Vagina (tissue), 2 donors: ENCODE measurements around the gene CBFA2T3. TPM values are rescaled to one million over a fixed set of nuclear protein-coding genes. Genes with fewer than 3 reads are reported as not detected.

Experiments
- DNase-seq, 2 donors: peaks; one replicate each; pipeline ENCODE4 v3.0.0-alpha.2; 2017; ENCODE audit errors: extremely low spot score in 2 of 2
- H3K27ac ChIP-seq: fragments of 200-600 bp; sonication (generic); one replicate; pipeline ENCODE4 v1.5.1; 2019
- H3K27me3 ChIP-seq: fragments of 200-600 bp; sonication (generic); one replicate; pipeline ENCODE4 v1.5.1; 2019
- H3K36me3 ChIP-seq, 2 donors: fragments of 200-600 bp; sonication (generic); one replicate each; pipeline ENCODE4 v1.5.1; 2017 to 2019
- H3K4me1 ChIP-seq: fragments of 200-600 bp; sonication (generic); one replicate; pipeline ENCODE4 v1.5.1; 2019
- H3K4me3 ChIP-seq, 2 donors: fragments of 200-600 bp; sonication (generic); 1 replicate in 1 of 2; 2 replicates in 1 of 2; pipeline ENCODE4 v1.5.1; 2016 to 2019
- H3K9me3 ChIP-seq: fragments of 200-600 bp; sonication (generic); one replicate; pipeline ENCODE4 v1.5.1; 2019
- POLR2A ChIP-seq, 2 donors: fragments of 450-650 bp; IDR thresholded peaks; one replicate each; pipeline ENCODE4 v1.6.1; 2017; ENCODE audit warnings: antibody characterized with exemption in 2 of 2, mild to moderate bottlenecking in 2 of 2, moderate library complexity in 2 of 2
- POLR2AphosphoS5 ChIP-seq, 2 donors: sonication (generic); formaldehyde crosslinking; IDR thresholded peaks; one replicate each; pipeline ENCODE4 v1.9.0; 2017; ENCODE audit warnings: antibody characterized with exemption in 2 of 2, mild to moderate bottlenecking in 2 of 2, low read depth in 1 of 2; ENCODE audit not compliant: insufficient read depth in 1 of 2
- intact Hi-C: fragments of 100-400 bp; cut with DNase I; formaldehyde crosslinking; loops from one replicate; pipeline ENCODE4 v1.15.1; 2023
- total RNA-seq: library from RNA; depleted of rRNA; stranded (reverse); fragments of >200 nt; gene quantifications from one replicate; pipeline ENCODE4 v1.2.3, GENCODE V29; 2016
- TF ChIP-seq, protein P1 (sequence below), 3 experiments: fragments of 450-650 bp in 2 of 3; fragments of 200-600 bp in 1 of 3; sonication (generic) in 1 of 3; IDR thresholded peaks; one replicate each; pipeline ENCODE4 v1.5.1; 2017 to 2019; ENCODE audit warnings: antibody characterized with exemption in 3 of 3, mild to moderate bottlenecking in 2 of 3, moderate library complexity in 2 of 3

The CBFA2T3 gene
- total RNA-seq, 1 donor from 2014 or later = 2.7 TPM

DNA sequence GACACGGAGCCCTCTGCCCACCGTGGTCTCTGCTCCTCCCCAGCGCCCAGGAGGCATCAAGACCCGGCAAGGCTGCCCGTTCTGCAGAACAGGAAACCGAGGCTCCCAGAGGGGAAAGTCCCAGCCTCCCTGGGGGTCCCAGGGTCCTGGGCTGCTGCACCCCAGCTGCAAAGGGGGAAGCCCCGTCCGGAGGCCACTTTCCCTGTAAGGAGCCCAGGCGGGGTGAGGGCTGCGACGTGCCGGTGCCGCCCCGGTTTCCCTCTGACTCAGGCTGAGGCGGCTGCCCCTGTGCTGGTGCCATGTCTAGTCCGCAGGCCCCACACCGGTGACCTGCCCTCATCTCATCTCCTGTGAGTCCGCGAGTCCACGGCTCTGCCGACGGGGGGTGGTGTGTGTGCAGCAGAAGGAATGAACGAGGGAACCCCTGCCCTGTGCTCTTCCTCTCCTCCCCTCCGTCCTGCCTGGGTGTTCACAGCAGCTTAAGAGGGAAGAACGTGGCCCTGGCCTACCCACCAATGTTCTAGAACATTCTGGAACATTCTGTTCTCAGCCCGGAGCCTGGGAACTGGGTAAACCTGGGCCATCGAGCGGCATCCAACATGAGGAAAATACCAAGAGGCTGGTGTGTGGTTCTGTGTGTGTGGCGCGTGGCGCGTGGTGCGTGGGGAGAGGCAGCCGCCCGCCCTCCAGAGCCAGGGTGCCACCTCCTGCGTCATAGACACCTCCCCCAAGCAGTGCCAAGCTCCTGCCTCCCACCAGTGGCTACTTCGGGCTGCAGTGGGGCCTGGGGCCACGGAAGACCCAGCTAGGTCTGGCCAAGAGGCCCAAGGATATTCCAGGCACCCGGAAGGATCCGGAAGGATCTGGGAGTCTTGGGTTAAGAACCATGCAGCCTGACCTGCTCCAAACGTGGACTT is 7.0 kb upstream of the CBFA2T3 start:
- TF ChIP-seq, protein P1, sequence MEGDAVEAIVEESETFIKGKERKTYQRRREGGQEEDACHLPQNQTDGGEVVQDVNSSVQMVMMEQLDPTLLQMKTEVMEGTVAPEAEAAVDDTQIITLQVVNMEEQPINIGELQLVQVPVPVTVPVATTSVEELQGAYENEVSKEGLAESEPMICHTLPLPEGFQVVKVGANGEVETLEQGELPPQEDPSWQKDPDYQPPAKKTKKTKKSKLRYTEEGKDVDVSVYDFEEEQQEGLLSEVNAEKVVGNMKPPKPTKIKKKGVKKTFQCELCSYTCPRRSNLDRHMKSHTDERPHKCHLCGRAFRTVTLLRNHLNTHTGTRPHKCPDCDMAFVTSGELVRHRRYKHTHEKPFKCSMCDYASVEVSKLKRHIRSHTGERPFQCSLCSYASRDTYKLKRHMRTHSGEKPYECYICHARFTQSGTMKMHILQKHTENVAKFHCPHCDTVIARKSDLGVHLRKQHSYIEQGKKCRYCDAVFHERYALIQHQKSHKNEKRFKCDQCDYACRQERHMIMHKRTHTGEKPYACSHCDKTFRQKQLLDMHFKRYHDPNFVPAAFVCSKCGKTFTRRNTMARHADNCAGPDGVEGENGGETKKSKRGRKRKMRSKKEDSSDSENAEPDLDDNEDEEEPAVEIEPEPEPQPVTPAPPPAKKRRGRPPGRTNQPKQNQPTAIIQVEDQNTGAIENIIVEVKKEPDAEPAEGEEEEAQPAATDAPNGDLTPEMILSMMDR (IDR thresholded peaks at IDR 0.05) = no peak
- TF ChIP-seq POLR2A (IDR thresholded peaks at IDR 0.05) (no peak), POLR2AphosphoS5 (IDR thresholded peaks at IDR 0.05; ENCODE audit: insufficient read depth in 1 of 2, low read depth in 1 of 2) (no peak)
- no peak overlapping the region for H3K4me3 ChIP-seq
- no peak overlapping the region for H3K27ac ChIP-seq
- intact Hi-C loops = no loop called here
- H3K36me3 ChIP-seq = no peaks in the 10 kb centered on the region
- H3K9me3 ChIP-seq = no peaks in the 10 kb centered on the region
- DNase-seq = no peak
- no peaks in the 10 kb centered on the region for H3K27me3 ChIP-seq
- no peaks in the 10 kb centered on the region for H3K4me1 ChIP-seq

DNA sequence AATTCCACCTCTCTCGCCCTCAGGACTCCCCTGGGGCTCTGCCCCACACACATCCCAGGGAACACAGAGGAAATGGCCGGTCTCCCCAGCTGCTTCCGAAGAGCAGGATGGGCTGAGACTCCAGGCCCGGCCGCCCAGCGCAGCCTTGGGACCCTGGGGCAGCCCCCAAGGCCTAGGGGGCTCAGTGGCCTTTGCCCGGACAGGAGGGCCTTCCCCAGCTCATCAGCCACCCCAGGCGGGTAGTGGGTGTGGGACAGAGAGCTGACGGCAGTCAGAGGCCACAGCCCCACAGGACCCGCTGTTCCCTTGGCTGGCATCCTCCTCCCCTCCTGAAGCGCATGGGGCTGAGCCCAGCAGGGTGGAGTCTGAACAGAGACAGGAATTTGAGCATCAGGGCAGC is 6.2 kb upstream of the CBFA2T3 start:
- H3K4me3 ChIP-seq = no peak overlapping the region
- TF ChIP-seq, protein P1 (IDR thresholded peaks at IDR 0.05) = no peak
- TF ChIP-seq POLR2AphosphoS5 (IDR thresholded peaks at IDR 0.05; ENCODE audit: insufficient read depth in 1 of 2, low read depth in 1 of 2) = no peak
- TF ChIP-seq POLR2A (IDR thresholded peaks at IDR 0.05) = no peak
- H3K36me3 ChIP-seq = no peaks in the 10 kb centered on the region
- H3K4me1 ChIP-seq = no peaks in the 10 kb centered on the region
- DNase-seq = no peak
- H3K27ac ChIP-seq = no peak overlapping the region
- no peaks in the 10 kb centered on the region for H3K27me3 ChIP-seq
- intact Hi-C loops = no loop called here
- no peaks in the 10 kb centered on the region for H3K9me3 ChIP-seq

DNA sequence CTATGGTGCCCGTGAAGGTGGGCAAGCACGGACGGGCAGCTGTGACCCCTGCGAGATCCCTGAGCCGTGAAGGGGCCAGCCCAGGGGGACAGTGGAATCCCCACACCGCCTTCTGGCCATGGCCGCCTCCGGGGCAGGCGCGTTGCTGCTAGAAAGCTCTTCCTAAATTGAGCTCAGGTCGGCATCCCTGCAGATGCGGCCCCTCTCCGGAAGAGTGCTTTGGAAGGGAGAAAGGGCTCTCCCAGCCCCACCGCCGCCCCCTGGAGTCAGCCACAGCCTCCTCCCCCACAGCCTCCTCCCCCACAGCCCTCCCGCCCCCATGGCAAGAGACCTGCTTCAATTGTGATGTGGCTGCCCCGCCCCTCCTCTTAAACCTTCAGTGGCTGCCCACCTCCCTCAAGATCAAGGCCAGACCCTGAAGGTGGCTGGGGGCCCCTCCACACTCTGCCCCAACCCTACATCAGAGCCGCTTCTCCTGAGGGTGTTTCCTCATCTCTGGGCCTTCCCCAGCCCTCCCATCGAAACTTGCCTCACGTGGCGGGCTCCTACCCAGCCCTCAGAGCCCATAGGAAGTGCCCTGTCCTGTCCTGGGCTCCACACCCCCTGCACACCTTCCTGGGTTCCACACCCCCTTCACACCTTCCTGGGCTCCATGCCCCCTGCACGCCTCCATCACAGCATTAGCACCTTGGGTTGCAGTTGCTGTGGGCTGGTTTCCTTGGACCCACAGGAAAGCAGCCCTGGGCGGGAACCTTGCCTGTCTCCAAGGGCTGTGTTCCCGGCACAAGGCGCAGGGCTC is 5.5 kb upstream of the CBFA2T3 start:
- Histone ChIP-seq H3K27ac (no peak overlapping the region), H3K9me3 (no peaks in the 10 kb centered on the region), H3K4me1 (no peaks in the 10 kb centered on the region), H3K27me3 (no peaks in the 10 kb centered on the region), H3K4me3 (no peak overlapping the region), H3K36me3 (no peaks in the 10 kb centered on the region)
- no peak for DNase-seq
- intact Hi-C loops = no loop called here
- TF ChIP-seq POLR2A (IDR thresholded peaks at IDR 0.05) = no peak
- no peak for TF ChIP-seq POLR2AphosphoS5 (IDR thresholded peaks at IDR 0.05; ENCODE audit: insufficient read depth in 1 of 2, low read depth in 1 of 2)
- TF ChIP-seq, protein P1 (IDR thresholded peaks at IDR 0.05) = no peak

DNA sequence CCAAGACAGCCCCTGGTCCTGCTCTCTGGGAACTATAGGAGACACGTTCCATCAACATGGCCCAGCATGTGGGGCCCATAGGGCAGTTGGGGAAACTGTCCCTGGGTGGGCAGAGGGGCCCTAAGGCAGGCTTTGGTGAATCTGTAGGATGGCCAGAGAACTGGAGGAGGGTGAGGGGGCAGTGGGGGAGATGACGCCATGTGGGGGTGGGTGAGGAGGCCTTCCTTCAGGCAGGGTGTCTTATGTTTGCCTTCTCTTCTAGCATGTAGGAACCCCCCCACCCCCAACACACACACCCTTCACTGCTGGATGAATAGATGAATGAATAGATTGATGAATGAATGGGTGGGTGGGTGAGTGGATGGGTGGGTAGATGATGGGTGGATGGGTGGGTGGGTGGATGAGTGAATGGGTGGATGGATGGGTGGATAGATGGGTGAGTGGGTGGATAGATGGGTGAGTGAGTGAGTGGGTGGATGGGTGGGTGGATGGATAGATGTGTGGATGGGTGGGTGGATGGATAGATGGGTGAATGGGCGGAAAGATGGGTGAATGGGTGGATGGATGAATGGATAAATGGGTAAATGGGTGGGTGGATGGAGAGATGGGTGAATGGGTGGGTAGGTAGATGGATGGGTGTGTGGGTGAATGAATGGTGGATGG is 2.5 kb upstream of the CBFA2T3 start:
- peaks cover 8% of the 10 kb centered on the region for H3K4me1 ChIP-seq
- H3K27ac ChIP-seq = no peak overlapping the region
- DNase-seq = no peak
- TF ChIP-seq POLR2A (IDR thresholded peaks at IDR 0.05) (no peak), POLR2AphosphoS5 (IDR thresholded peaks at IDR 0.05; ENCODE audit: insufficient read depth in 1 of 2, low read depth in 1 of 2) (no peak)
- TF ChIP-seq, protein P1 (IDR thresholded peaks at IDR 0.05) = no peak
- intact Hi-C loops = no loop called here
- no peak overlapping the region for H3K4me3 ChIP-seq
- H3K27me3 ChIP-seq = no peaks in the 10 kb centered on the region
- H3K9me3 ChIP-seq = no peaks in the 10 kb centered on the region
- no peaks in the 10 kb centered on the region for H3K36me3 ChIP-seq
